ENCODE results near the gene COG7.
"Not testable (repeated sequence)": the region's sequence is repeated elsewhere in the genome, so short reads cannot be mapped to it uniquely, and the experiment has no call there.

COG7 gene

DNA sequence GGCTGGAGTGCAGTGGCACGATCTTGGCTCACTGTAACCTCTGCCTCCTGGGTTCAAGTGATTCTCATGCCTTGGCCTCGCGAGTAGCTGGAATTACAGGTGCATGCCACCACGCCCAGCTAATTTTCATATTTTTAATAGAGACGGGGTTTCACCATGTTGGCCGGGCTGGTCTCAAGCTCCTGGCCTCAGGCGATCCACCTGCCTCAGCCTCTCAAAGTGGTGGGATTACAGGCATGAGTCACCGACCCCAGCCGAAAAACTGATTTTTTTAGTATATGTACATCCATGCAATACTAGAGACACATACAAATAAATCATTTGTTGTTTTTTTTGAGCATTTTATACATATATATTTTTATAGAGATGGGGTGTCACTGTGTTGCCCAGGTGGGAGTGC, 71.3 kb downstream of the COG7 start:
- DNase-seq, result not testable (repeated sequence)

DNA sequence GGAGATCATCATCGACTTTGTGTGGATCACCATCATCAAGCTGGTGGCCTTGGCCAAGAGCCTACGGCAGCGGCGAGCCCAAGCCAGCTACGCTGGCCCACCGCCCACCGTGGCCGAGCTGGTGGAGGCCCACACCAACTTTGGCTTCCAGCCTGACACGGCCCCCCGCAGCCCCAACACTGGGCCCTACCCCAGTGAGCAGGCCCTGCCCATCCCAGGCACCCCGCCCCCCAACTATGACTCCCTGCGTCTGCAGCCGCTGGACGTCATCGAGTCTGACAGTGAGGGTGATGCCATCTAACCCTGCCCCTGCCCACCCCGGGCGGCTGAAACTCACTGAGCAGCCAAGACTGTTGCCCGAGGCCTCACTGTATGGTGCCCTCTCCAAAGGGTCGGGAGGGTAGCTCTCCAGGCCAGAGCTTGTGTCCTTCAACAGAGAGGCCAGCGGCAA, 72.5 kb downstream of the COG7 start:
- DNase-seq, result no peak

DNA sequence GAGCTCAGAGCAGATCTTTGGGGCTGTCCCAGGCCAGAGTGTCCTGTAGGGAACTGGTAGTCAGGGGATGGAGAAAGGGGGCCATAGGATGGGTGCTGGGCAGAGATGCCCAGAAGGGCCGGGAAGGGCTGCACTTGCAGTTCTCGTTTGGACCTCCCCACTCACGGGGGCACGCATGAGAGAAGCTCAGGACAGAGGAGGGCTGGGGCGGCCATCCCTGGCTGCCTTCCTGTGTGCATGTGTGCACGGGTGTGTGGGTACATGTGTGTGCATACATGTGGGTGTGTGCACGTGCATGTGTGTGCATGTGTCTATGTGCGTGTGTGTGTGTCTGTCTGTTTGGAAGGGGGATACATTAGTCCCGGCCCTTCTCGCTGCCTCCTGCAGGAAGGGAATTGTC, 73.3 kb downstream of the COG7 start:
- no peak for DNase-seq

DNA sequence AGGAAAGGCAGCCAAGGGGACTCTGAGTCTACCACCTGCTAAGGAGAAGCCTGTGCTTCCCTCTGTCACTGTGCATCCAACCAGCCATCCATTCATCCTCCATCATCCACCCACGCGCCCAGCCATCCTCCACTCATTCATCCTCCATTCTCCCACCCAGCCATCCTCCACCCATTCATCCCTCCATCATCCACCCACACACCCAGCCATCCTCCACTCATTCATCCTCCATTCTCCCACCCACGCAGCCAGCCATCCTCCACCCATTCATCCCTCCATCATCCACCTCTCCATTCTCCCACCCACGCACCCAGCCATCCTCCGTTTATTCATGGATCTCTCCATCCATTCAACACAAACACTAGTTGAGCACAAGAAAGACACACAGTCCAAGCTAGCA, 74.1 kb downstream of the COG7 start:
- no peak for DNase-seq

- DNase-seq, result no peak
Measured at GRCh38 chr16:23378256-23378655, 74.7 kb downstream of the COG7 start.

GRCh38 chr16:23377071-23377931, 75.7 kb downstream of the COG7 start:
- DNase-seq, result no peak

DNA sequence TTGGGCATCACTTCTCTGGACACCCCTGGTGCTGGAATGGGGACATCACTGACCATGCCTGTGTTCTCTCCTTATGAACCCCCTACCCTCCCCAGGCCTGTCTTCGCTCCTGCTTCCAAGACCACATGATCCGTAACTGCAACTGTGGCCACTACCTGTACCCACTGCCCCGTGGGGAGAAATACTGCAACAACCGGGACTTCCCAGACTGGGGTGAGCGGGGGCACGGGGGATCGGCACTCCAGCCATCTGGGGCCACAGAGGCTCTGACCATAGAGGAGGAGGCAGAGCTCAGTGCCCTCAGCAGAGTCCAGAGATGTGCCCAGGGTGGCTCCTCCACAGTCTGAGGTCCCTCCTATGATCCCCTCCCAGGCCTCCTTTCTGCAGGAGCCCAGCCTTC, 77.3 kb downstream of the COG7 start:
- DNase-seq, result no peak

- DNase-seq, result no peak
Measured at GRCh38 chr16:23374721-23375510, 78.1 kb downstream of the COG7 start.

GRCh38 chr16:23373436-23374219, 79.4 kb downstream of the COG7 start:
- DNase-seq, result no peak

DNA sequence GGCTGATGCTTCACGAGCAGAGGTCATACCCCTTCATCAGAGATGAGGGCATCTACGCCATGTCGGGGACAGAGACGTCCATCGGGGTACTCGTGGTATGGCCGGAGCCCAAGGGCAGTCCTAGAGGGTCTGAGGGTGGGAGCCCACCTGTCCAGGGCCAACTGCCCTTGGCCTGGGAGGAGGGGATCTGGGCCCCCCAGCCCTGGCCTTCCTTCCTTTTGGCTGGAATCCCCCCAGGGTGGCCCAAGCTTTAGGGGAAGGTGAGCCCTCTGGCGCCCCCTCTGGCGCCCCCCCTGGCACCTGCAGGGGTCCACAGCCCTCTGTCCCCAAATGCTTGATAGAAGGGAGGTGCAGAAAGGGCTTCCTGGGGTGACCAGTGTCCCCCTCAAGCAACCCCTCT, 81.6 kb downstream of the COG7 start:
- no peak for DNase-seq

GRCh38 chr16:23369416-23369815, 83.6 kb downstream of the COG7 start:
- DNase-seq, result no peak

DNA sequence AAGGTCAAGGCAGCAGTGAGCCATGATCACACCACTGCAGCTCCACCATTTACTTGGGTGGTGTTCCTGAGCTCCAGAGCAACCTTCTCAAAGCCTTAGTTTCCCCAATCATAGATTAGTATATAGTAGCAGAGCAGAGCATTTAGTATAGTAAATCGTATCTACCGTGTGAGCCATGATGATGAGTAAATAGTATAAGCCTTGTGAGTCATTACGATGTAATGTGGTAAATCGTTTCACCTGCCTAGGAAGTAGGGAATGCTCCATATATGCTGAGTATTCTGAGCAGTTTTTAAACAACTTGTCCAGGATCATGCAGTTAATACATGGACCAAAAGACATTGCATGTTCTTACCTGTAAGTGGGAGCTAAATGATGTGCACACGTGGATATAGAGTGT, 84.5 kb downstream of the COG7 start:
- DNase-seq, result no peak

GRCh38 chr16:23367988-23368387, 85.0 kb downstream of the COG7 start:
- no peak for DNase-seq

DNA sequence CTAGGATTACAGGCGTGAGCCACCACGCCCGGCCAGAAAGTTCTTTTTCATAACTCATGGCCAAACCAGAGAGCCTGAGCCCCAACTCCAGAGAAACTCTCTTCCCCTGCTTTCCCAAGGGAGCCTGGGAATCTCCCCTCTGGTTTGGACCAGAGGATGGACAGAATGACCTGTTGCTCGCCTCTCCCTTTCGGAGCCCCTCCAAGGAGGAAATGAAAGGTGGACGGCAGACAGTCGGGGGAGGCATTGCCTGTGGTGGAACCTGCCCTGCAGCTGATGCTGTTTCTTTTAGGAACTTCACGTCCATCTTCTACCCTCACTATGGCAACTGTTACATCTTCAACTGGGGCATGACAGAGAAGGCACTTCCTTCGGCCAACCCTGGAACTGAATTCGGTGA, 85.4 kb downstream of the COG7 start:
- no peak for DNase-seq

DNA sequence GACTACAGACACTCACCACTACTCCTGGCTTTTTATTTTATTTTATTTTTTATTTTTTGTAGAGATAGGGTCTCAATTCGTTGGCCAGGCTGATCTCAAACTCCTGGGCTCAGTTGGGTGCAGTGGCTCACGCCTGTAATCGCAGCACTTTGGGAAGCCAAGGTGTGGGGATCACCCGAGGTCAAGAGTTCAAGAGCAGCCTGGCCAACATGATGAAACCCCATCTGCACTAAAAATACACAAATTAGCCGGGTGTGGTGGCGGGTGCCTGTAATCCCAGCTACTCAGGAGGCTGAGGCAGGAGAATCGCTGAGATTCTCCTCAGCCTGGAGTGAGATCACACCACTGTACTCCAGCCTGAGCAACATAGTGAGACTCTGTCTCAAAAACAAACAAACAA, 86.6 kb downstream of the COG7 start:
- DNase-seq, result not testable (repeated sequence)

- DNase-seq, result no peak
Measured at GRCh38 chr16:23365602-23366240, 87.3 kb downstream of the COG7 start.

DNA sequence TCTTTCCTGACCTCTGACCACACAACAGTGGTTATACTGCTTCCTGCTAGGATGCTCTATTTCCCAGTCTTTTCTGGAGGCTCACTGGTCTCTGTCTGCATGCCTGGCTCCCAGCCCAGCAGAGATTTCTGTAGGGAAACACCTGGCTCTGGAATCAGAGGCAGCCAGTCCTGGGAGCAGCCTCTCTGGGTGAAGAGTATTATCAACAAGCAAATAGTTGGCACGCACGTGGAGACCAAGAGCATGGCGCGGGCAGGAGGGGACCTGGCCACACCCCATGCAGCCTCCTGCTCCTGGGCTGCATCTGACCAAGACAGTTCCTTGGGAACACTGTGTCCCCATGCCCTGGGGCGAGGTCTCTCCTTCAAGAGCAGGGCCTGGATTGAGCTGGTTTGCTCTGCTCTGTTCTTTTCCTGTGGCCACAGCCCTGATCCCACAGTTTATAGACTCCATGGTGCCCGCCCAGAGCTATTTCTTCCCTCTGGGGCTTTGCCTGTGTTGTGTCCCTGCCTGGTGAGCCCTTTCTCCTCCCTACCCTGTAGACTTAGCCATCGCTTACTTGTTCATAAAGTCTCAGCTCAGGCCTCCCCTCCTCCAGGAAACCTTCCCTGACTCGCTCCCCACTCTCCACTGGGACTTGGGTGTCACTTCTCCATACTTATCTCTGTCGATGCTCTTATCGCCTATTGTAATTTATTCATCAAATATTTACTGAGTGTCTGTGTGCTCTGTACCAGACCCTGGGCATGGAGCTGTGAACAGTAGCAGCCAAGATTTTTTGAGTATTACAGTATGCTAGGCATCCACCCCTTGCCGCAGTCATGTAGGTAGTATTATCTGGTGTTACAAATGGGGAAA, 90.3 kb downstream of the COG7 start:
- no peak for DNase-seq

GRCh38 chr16:23359092-23359760, 93.8 kb downstream of the COG7 start:
- DNase-seq, result no peak

DNA sequence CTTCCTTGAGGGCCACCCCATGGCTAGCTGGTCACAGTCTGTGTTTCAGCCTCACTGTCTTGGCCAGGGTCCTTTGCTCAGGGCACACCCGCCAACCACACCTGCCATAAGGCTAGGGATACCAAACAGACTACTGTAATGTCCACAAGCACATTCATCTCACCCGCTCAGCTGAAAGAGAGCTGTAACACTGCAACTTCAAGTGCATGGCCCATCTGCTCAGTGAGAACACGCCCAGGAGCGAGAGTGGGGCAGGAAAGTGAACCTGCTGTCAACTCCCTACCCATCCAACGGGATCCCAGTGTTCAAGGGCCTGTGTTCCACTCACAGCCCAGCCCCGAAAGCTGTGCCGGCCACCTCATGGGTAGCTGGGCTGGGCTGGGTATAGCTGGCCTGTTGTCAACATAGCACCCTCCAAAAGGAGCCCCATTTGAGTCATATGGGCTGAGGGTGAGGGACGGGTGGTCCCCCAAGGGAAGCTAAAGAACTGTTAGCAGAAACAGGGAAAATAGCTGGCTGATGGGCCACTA, 95.2 kb downstream of the COG7 start:
- no peak for DNase-seq

DNA sequence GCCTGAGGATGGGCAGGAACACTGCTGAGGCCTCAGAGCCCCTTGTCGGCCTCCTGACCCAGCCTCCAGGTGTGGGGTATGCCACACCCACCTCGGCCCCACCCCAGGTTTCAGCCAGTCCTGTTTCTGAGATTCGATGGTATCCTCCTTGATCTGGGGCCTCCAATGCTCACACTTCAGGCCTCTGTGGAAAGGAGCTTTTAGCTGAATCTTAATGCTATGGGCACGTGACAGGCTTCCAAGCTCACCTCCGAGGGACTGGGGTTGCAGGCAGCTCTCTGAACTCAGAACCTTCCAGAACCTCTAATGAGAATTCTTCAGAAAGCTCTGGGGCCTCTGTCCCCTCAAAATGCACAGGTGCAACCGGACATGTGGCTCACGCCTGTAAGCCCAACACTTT, 96.0 kb downstream of the COG7 start:
- no peak for DNase-seq

DNA sequence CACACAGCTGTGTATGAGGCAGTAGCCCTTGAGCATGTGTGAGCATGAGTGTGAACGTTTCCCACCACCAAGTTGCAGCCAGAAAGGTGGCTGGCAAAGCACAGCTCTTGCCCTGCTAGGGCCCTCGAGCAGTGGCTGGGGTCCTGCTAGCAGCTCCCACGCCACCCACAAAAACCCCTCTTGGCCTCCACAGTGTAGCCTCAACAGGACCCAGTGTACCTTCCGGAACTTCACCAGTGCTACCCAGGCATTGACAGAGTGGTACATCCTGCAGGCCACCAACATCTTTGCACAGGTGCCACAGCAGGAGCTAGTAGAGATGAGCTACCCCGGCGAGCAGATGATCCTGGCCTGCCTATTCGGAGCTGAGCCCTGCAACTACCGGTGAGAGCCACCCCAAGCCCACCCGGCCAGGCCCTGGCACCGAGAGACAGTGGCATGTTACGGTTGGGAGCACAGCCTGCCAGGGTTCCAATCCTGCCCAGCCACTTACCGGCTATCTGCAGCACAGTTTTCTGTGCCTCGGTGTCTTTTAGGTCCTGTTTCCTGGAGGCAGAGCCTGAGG, 97.8 kb downstream of the COG7 start:
- DNase-seq, result no peak

Measured in NCI-H187 treated with DMSO at 0.1 percent for 48 hours (cell line).